Cerebellar cortex (tissue), 1 donor: ENCODE data around the gene FHIT.

Source experiments
- DNase-seq: peaks from one replicate; pipeline ENCODE4 v3.0.0-alpha.2; 2015; ENCODE audit warnings: low spot score

The FHIT gene

GRCh38 chr3:60490992-60491391 lies 760.3 kb downstream of the FHIT start:
- DNase-seq, result no peak

- no peak for DNase-seq
Measured at GRCh38 chr3:60475096-60475495, 776.2 kb downstream of the FHIT start.

- no peak for DNase-seq
Measured at GRCh38 chr3:60469481-60469880, 781.8 kb downstream of the FHIT start.

DNA sequence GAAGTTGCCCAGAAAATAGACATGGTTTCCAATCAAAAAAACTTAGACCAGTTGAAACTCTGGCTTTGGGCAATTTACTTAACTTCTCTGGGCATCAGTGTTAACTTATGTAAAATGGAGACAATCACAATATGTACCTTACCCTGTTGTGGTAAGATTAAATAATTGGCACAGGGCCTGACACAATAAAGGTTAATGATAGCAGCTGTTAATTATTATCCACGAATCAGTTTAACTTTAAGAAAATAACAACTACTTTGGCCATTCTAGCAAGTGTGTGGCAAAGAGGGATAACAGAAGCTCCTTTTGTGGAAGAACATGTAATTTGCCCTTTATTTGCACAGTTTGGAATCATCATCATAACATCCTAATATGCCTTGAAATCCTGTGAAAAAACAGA lies 787.6 kb downstream of the FHIT start:
- no peak for DNase-seq

GRCh38 chr3:60461267-60461666 lies 790.0 kb downstream of the FHIT start:
- no peak for DNase-seq

DNA sequence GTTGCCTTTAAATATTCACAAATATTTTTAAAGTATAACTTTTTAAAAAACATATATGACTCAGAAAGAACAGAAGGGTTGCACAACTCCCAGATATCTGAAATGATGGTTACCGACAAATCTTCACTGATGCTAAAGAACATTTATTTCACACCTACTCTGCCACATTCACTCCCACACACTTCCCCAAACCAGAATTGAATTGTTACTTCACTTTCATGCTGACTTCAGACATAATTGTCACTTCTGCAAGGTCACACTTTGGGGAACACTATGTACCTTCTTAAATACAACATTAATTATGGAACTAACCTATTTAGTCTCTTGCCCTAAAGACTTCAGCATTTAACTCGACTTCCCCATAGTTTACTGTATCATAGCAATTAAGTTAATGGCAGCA lies 795.1 kb downstream of the FHIT start:
- no peak for DNase-seq

DNA sequence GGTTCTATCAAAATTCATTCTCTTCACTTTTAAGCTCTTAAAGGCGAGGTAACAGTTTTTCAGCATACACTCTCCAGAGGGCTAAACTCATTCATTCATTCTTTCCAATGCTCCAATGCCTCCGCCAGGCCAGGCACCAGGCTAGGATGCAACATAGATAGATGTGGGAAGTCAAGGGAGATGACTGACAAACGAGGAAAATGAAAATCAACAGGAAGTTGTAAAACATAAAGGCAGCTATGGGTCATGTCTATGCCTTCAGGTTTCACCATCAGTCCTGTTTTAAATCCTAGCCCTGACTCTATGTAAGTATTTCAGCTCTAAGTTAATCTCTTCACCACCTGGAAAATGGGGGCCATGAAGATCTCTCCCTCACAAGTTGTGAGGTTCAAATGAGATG lies 797.9 kb downstream of the FHIT start:
- DNase-seq, result no peak

DNA sequence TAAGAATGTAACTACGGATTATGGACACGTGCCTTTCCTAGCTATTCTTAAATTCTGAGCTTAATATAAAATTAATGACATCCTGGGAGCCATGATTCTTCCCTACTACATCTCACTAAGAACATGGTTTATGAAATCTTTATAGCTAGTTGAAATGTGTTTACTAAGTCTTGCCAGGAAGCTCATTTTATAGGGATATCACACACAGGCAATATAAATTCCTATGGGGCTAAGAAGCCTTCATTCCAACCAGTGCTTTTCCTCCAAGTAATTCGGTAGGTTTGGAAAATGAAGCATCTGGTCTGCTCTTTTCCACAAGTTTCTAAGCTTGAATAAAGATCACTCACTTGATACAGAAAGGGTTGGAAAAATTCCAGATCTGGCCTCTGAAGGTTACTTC lies 802.6 kb downstream of the FHIT start:
- DNase-seq, result no peak

DNA sequence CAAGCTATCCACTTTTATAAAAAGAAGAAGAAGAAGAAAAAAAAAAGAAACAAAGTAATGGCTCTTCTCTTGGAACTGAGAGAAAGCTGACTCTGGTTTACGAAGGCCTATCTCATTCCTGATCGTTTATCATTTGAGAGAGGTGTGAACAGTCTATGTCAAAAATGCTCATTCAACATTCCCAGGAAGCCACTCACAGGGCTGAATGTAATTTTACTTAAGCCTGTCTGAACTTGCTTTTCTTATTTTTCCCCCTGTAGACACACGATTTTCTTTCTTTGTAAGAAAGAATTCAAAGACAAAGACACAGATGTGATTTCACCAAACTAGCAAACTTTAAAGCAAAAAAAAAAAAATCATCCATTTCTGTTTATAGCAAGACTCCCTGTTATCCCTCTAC lies 805.8 kb downstream of the FHIT start:
- DNase-seq, result no peak

DNA sequence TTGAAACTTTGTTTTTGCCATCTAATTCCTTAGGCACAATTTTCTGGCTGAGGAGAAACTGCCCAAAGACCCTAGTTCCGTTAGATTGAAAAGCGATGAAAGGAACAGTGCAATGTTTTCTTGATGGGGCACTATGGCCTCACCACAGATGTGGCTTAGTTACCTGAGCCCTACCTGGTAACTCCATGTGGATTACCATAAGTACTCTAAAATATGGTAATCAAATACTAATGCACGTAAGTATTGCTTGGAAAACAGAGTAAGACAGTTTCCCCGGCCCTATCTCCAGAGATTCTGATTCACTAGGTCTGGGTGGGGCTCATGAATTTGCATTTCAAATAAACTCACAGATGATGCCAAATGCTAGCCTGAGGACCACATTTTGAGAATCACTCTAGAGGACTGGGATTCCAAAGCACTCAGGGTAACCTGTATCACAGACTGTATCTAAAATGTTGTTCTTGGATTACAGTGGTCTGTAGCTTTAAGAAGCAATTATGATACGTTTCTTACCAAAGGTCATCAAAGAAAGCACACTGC lies 806.3 kb downstream of the FHIT start:
- DNase-seq, result no peak

GRCh38 chr3:60440869-60441268 lies 810.4 kb downstream of the FHIT start:
- DNase-seq, result no peak

DNA sequence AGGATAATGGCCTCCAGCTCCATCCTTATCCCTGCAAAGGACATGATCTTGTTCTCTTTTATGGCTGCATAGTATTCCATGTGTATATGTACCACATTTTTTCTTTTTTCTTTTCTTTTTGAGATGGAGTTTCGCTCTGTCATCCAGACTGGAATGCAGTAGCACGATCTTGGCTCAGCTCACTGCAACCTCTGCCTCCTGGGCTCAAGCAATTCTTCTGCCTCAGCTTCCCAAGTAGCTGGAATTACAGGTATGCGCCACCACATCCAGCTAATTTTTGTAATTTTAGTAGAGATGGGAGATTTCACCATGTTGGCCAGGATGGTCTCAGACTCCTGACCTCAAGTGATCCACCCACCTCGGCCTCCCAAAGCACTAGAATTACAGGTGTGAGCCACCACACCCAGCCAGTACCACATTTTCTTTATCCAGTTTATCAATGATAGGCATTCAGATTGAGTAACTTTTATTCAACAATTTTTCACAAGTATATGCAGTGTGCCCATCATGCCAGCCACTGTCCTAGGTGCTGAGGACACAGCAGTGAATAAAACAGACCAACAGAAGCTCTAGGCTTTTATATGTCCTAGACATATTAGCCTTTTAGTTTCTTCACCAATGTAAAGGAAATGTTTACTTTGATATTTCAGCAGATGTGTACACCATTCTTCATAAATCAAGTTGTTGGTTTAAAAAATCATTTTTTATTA lies 815.2 kb downstream of the FHIT start:
- DNase-seq, result no peak

DNA sequence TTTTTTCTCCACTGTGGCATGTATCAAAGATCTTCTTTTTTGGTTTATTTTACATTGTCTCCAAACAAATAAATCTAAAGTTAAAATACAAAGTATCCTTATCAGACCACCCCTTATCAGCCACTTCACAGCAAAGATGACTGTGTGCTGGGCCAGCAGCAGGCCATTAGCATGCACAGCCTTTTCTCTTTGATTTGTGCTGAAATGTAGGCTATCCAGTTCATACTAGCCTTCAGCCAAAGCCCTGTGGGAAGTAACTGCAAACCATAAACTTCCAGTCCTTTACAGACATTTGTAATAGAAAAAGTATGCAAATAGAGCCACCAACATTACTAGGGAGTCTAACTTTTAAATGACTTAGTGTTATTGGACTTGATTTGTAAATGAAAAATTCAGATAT lies 816.3 kb downstream of the FHIT start:
- no peak for DNase-seq

DNA sequence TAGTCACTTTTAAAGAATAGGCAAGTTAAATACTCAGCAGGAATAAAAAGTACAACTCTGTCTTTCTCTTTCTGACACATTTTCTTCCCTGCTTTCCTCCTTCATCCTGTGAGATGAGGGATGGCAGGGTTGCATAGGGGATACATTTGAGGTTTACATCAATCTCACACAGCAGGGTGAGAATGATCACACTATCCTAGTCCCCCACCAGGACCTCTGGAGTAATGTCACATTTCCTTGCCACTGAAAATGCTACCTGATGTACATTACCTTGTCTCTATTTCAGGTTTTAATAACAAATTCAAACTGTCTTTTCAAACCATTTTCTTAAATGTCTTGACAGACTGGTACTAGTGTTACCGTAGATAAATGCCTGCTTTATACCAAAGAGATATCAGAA lies 816.9 kb downstream of the FHIT start:
- no peak for DNase-seq

- no peak for DNase-seq
Measured at GRCh38 chr3:60431599-60431958, 819.7 kb downstream of the FHIT start.

- no peak for DNase-seq
Measured at GRCh38 chr3:60430205-60430604, 821.0 kb downstream of the FHIT start.

- DNase-seq, result no peak
Measured at GRCh38 chr3:60427109-60427508, 824.1 kb downstream of the FHIT start.

GRCh38 chr3:60424942-60425341 lies 826.3 kb downstream of the FHIT start:
- DNase-seq, result no peak

- DNase-seq, result no peak
Measured at GRCh38 chr3:60424034-60424433, 827.2 kb downstream of the FHIT start.

GRCh38 chr3:60423556-60423955 lies 827.7 kb downstream of the FHIT start:
- no peak for DNase-seq

GRCh38 chr3:60421749-60422446 lies 829.4 kb downstream of the FHIT start:
- no peak for DNase-seq

GRCh38 chr3:60417576-60417975 lies 833.7 kb downstream of the FHIT start:
- no peak for DNase-seq

DNA sequence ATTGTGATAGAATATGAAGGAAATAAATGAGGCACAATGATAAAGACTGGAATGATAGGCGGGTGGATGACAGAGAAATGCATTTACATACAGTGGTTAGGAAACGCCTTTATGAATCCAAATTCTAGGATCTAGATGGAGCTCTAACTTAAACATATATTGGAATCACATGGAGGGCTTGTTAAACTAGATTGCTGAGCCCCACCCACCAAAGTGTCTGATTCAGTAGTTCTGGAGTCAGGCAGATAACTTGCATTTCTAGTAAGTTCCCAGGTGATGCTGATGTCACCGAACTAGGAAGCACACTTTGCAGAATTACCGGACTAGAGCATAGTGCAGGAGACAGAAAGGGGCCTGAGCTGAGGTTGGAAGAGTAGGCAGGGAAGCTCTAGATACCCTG lies 837.2 kb downstream of the FHIT start:
- no peak for DNase-seq

DNA sequence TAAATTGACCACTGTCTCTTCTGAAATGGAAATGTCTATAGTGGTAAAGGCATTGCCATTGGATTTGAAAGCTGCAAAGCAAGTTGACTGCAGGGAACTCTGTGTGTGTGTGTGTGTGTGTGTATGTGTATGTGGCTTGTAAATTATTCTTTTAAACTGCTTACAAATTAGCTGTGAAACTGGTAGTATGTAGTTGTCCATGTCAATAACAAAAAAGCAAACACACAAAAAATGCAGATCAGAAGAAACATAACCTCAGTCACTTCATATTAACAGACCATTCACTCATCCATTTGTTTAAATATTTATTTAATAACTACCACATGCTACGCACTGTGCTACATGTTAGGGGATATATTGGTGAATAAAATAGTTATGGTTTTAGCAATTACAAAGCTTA lies 837.7 kb downstream of the FHIT start:
- DNase-seq, result no peak
